GM21723 (cell line): Measurements from ENCODE around the gene ABCC11.
"Not testable (repeated sequence)": the region's sequence is repeated elsewhere in the genome, so short reads cannot be mapped to it uniquely, and the experiment has no call there.

Experiments used
- ATAC-seq: cut with Tn5 transposase; IDR thresholded peaks from one replicate; pipeline ENCODE4 v1.9.1; 2021; ENCODE audit warnings: mild to moderate bottlenecking, moderate library complexity; ENCODE audit not compliant: unreplicated experiment

Gene ABCC11

DNA sequence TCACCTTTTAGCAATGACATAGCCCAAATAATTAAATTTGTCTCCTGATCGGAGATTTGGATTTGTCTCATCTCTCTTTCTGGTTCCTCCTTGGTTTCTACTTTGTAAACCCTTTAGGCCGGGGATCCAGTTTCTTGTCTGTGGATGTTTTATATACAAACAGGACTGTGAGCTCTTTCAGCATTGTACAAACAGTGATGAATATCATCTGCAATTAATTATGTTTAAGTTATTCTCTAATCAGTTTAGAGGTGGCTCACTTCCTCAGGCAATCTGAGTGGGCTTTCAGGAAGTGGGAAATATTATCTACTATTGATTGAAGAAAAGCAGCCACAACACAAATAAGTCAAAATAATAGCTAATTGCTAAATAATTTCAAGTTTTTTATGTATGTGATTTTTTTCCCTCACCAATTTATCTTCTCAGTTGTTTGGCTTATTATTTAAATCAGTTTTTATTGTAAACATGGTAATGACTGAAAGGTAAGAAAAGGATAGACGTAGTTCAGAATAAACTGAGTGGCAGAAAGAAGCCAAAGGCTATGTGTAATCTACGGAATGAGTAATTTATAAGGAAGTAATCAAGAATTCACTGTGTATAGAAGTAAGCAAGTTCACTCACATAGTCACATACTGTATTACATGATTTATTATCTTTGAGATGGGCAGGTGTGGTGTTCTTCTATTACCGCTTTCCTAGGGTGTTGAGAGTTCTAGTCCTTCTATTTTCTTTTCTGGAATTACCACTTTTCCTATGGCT, 3.4 kb upstream of the ABCC11 start:
- no peak for ATAC-seq

- no peak for ATAC-seq
These were observed 1.3 kb downstream of the ABCC11 start for GRCh38 chr16:48246066-48246465.

GRCh38 chr16:48244863-48245195, 2.5 kb downstream of the ABCC11 start:
- no peak for ATAC-seq

DNA sequence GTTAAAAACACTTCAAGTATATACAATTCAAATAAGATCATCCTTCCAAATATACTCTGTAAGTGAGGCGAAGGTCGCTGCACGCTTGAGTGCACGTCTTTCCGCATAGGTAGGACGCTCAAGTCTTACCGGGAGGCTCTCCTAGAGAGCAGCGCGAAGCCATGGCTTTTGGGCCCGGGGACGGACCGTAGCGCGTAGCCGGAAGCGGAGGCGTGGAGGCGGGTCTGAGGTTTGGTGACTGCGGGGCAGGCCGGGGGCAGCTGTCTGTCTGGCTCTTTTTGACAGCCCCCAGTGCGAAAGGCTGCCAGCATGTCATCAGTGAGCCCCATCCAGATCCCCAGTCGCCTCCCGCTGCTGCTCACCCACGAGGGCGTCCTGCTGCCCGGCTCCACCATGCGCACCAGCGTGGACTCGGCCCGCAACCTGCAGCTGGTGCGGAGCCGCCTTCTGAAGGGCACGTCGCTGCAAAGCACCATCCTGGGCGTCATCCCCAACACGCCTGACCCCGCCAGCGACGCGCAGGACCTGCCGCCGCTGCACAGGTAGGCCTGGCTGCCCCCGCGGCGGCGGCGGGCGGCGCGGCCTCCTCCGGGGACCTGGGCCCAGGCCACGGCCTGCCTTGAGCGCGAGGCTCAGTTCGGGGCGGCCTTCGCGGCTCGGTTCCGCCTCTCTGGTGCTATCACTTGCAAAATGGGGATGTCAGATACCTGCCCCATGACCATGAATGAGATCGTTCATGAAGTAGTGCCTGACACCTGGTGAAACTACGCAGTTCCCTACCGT, 3.1 kb downstream of the ABCC11 start, which contains the start of gene LONP2:
Gene LONP2 (plus strand): TSS at position 221 of the 783 bp plus-strand sequence. CDS start 89 bp downstream, at position 310.
- peak; percentile 98 for ATAC-seq

- not testable (repeated sequence) for ATAC-seq
These were observed 7.2 kb downstream of the ABCC11 start for GRCh38 chr16:48240147-48240546.

- no peak for ATAC-seq
These were observed 11.1 kb downstream of the ABCC11 start for GRCh38 chr16:48236286-48236685.

GRCh38 chr16:48235556-48236136, 11.7 kb downstream of the ABCC11 start:
- ATAC-seq: no peak

- no peak for ATAC-seq
These were observed 12.2 kb downstream of the ABCC11 start for GRCh38 chr16:48235058-48235555.

DNA sequence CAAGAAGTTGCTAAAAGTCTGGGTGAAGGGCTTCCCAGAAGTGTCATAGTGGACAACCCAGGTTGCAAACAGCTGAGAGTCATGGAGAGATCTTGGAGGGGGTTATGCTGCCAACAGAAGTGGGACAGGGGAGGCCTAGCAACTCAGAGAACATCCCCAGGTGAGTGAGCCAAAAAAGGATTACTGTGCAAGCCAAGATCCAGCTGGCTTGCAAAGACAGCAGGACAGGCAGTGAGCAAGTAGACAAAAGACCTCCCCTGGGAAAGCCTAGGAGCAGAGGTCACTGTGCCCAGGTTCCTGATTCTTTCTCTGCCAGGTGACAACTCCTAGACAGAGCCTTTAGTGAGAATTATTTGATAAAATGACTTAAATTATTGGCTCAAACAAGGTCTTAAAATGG, 12.7 kb downstream of the ABCC11 start:
- ATAC-seq: no peak

DNA sequence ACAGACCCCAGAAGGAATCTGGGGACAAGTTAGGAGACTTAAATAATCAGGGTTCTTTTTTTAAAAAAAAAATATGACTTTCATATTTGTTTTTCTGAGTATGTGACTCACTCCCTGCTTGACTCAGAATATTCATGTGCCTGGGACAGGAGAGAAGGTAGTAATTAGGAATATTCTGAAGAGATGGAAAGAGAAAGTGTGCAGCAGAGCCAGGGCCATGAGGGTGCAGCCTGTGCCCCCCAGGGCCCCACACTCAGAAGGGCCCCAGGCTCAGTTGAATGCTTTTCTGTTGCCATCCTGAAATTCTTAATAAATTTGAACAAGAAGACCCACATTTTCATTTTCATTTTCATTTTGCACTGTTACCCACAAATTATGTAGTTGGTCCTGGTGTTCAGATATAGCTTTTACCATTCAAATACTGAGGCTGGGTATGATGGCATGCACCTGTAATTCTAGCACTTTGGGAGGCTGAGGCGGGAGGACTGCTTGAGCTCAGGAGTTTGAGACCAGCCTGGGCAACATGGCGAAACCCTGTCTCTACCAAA, 14.8 kb downstream of the ABCC11 start:
- peak; percentile 38 for ATAC-seq

- ATAC-seq: peak; percentile 69
These were observed 15.4 kb downstream of the ABCC11 start for GRCh38 chr16:48231727-48232492.

DNA sequence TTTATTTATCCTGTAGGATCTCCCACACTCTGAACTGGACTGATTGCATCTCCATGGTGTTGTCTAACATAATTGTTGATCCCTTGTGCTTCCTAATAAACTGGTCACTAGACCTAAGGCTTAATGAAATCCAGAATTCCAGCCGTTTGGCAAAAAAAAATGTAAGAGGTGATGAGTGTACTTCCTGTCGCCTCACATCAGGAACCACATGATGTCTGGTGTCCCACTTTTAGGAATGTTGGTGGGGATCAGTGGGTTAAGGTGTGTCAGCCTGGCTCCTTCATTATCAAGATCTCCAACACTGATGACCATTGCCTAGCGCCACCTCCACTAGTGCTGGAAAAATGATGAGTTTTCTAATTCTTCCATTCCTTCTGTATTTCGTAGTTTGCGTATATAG, 21.9 kb downstream of the ABCC11 start:
- ATAC-seq: no peak

- no peak for ATAC-seq
These were observed 23.8 kb downstream of the ABCC11 start for GRCh38 chr16:48223490-48223889.

DNA sequence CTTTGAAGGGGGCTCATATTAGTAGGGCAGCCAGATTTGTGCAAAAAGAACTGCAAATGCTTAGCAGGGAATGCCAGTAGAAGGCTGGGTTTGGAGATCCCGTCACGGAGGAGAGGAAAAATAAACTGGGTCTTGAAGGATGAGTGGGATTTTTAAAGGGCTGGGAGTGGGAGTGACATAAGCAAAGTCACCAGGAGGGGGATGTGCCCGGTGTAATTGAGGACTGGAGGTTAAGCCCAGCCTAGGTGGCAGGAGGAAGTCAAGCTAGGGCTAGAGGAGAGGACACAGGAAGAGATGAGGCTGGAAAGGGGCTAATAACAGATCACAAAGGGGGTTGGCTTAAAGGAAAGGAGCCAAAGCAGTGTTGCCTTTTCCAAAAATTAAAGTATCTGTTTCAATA, 26.4 kb downstream of the ABCC11 start:
- ATAC-seq: no peak

- ATAC-seq: no peak
These were observed 28.9 kb downstream of the ABCC11 start for GRCh38 chr16:48218473-48218872.

DNA sequence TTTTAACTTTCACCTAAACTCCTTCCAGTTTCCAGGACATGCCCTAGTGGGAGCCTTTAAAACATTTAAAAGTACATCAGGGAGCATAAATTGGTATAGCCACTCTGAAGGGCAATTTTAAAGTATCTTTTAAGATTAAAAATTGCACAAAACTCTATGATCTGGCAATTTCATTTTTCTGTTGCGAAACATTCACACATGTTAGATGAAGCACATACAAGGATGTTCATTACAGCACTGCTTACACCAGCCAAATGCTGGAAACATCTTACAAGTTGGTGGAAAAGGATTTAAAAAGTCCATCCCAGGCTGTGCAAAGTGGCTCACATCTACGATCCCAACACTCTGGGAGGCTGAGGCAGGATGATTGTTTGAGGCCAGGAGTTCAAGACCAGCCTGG, 29.6 kb downstream of the ABCC11 start:
- ATAC-seq: no peak

- no peak for ATAC-seq
These were observed 31.6 kb downstream of the ABCC11 start for GRCh38 chr16:48215738-48216137.

DNA sequence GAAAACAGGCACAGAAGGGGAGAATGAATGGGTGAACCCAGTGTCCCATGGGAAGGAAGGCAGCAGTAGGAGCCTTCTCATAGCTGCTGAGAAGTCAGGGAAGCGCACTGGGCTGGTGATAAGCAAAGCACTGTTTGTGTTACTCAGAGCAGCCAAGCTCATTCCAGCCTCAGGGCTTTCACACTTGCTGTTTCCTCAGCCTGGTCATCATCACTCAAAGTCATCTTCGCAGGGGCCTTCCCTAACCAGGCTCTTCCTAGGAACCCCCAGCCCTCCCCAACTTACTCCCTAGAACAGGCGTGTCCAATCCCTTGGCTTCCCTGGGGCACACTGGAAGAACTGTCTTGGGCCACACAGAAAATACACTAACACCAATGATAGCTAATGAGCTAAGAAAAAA, 35.3 kb downstream of the ABCC11 start:
- no peak for ATAC-seq

GRCh38 chr16:48210747-48211146, 36.6 kb downstream of the ABCC11 start:
- no peak for ATAC-seq

DNA sequence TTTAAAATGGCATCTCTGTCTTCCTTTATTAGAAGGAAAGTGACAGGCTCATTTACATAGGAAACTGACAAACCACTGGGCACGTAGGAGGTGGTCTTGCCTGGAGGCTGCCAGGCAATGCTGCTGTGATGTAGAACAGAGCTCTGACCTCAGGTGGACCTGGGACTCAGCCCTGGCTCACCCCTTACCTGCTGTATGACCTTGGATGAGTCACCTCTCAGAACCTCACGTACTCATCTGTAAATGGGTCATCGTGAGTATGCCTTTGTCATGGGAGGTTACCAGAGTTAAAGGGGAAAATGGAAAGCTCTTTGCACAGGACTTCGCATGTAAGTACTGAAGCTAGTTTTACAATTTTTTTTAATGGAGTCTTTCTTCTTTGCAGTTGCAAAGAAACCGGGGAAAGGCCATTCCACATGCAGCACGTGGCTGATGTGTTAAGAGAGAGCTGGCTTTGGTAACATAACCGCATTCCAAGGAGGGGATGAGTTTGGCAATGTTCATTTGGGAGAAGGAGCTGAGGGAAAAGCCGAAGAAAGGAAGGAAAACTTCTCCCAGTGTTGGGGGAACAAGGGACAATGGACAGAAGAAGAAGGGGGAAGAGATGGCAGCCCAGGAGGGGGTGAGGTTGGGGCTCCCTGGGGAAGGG, 40.6 kb downstream of the ABCC11 start:
- no peak for ATAC-seq
